NCI-H146 treated with DMSO at 0.1 percent for 48 hours (cell line): ENCODE measurements around the gene CD101.
"Not testable (repeated sequence)": the region's sequence is repeated elsewhere in the genome, so short reads cannot be mapped to it uniquely, and the experiment has no call there.

Source experiments
- DNase-seq: peaks from one replicate; lab custom pipeline; 2025; ENCODE audit not compliant: unreplicated experiment; lab: John Stamatoyannopoulos, UW

CD101 gene

GRCh38 chr1:117001254-117001927, at the start of gene CD101:
TSS of gene CD101 (plus strand) at chr1:117001760. CDS start at chr1:117001818, 58 bp downstream.
- no peak for DNase-seq

GRCh38 chr1:116952738-116953275, 48.8 kb upstream of the CD101 start:
- DNase-seq, result no peak

GRCh38 chr1:116954440-116954839, 47.1 kb upstream of the CD101 start:
- DNase-seq, result no peak

GRCh38 chr1:116956378-116956777, 45.2 kb upstream of the CD101 start:
- peak; percentile 85 for DNase-seq

- DNase-seq, result no peak
Measured at GRCh38 chr1:116957646-116958045, 43.9 kb upstream of the CD101 start.

- no peak for DNase-seq
Measured at GRCh38 chr1:116958110-116958509, 43.5 kb upstream of the CD101 start.

GRCh38 chr1:116958977-116959376, 42.6 kb upstream of the CD101 start:
- no peak for DNase-seq

- DNase-seq, result no peak
Measured at GRCh38 chr1:116961606-116962005, 40.0 kb upstream of the CD101 start.

GRCh38 chr1:116962987-116963639, 38.4 kb upstream of the CD101 start:
- DNase-seq, result no peak

- no peak for DNase-seq
Measured at GRCh38 chr1:116966791-116967190, 34.8 kb upstream of the CD101 start.

- no peak for DNase-seq
Measured at GRCh38 chr1:116968724-116969123, 32.8 kb upstream of the CD101 start.

- DNase-seq, result no peak
Measured at GRCh38 chr1:116971258-116971860, 30.2 kb upstream of the CD101 start.

- no peak for DNase-seq
Measured at GRCh38 chr1:116971965-116972673, 29.4 kb upstream of the CD101 start.

GRCh38 chr1:116972674-116973030, 28.9 kb upstream of the CD101 start:
- DNase-seq, result no peak

- not testable (repeated sequence) for DNase-seq
Measured at GRCh38 chr1:116980309-116980708, 21.3 kb upstream of the CD101 start.

GRCh38 chr1:116981521-116982037, 20.0 kb upstream of the CD101 start:
- peak; percentile 69 for DNase-seq

- peak; percentile 84 for DNase-seq
Measured at GRCh38 chr1:116982319-116983004, 19.1 kb upstream of the CD101 start.

GRCh38 chr1:116983112-116983511, 18.4 kb upstream of the CD101 start:
- no peak for DNase-seq

- DNase-seq, result no peak
Measured at GRCh38 chr1:116983678-116984077, 17.9 kb upstream of the CD101 start.

GRCh38 chr1:116984406-116985160, 17.0 kb upstream of the CD101 start:
- DNase-seq, result no peak
